EH (cell line): ENCODE measurements around the gene GALNS.
A peak's percentile ranks its signal among the peaks of the same experiment; 100 is the strongest.
"Not testable (repeated sequence)": the region's sequence is repeated elsewhere in the genome, so short reads cannot be mapped to it uniquely, and the experiment has no call there.

Experiments
- DNase-seq: peaks from one replicate; pipeline ENCODE4 v3.0.0-alpha.2; 2015; ENCODE audit warnings: low read depth

Gene GALNS, protein sequence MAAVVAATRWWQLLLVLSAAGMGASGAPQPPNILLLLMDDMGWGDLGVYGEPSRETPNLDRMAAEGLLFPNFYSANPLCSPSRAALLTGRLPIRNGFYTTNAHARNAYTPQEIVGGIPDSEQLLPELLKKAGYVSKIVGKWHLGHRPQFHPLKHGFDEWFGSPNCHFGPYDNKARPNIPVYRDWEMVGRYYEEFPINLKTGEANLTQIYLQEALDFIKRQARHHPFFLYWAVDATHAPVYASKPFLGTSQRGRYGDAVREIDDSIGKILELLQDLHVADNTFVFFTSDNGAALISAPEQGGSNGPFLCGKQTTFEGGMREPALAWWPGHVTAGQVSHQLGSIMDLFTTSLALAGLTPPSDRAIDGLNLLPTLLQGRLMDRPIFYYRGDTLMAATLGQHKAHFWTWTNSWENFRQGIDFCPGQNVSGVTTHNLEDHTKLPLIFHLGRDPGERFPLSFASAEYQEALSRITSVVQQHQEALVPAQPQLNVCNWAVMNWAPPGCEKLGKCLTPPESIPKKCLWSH

DNA sequence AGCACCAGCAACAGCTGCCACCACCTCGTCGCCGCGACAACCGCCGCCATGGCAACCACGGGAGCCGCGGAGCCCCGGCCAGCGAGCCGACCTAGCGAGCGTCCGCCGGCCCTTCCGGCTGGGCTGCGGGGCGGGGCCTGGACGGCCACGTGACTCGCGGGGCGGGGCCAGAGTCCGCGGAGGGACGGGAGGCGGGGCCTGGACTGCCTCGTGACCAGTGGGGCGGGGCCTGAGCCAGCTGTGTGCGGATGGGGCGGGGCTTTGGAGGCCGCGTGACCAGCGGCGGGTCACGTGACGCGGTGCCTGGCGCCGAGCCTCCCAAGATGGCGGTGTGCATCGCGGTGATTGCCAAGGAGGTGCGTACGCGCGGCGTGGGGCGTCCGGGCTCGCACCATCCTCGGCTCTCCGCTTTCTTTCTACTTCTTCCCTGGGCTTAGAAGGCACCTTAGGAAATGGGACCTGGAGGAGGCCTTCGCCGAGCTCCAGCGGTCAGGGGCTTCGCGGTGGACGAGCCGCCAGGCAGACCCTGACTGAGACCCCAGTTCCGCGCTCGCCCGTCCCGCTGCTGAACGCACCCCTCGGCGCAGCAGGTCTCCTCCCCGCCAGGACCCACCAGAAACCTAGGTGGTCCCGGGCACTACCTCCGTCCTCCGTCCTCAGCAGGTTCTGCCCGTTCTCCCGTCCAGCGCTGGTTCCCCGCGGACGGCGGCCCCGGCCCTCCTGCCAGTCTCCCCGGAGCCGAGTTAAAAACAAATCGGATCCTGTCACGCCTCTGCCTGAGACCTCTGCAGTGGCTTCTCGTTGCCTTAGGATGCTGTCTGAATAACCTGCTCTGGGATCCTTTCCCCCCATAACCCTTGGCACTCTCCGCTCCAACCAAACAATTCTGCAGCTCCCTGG is at the start of gene GALNS, which contains the start of gene TRAPPC2L:
GALNS (minus strand) TSS at position 120 of the 900 bp plus-strand sequence; CDS start at position 50, 70 bp downstream.
TRAPPC2L (plus strand) TSS at position 300 of the 900 bp plus-strand sequence; CDS start at position 324, 24 bp downstream.
- peak; percentile 95 for DNase-seq

DNA sequence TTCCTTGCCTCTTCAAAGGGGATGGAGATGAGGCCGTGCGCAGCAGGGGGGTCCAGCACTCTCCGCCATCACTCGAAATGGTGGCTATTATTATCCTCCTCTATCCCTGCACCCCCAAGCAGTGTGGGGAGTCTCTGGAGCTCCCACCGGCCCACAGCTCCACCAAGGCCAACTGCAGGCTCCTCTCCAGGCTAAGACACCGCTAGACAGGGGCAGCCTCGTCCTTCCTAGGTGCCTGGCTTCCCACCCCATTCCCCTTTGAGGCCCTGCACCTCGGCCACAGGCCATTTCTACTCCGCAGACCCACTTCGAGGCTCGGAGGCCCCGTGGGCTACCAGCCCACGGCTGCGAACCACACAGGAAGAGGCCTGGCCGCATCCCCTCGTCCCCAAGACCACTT is 49.3 kb upstream of the GALNS start:
- DNase-seq, result no peak

- no peak for DNase-seq
Measured at GRCh38 chr16:88905563-88905962, 48.8 kb upstream of the GALNS start.

DNA sequence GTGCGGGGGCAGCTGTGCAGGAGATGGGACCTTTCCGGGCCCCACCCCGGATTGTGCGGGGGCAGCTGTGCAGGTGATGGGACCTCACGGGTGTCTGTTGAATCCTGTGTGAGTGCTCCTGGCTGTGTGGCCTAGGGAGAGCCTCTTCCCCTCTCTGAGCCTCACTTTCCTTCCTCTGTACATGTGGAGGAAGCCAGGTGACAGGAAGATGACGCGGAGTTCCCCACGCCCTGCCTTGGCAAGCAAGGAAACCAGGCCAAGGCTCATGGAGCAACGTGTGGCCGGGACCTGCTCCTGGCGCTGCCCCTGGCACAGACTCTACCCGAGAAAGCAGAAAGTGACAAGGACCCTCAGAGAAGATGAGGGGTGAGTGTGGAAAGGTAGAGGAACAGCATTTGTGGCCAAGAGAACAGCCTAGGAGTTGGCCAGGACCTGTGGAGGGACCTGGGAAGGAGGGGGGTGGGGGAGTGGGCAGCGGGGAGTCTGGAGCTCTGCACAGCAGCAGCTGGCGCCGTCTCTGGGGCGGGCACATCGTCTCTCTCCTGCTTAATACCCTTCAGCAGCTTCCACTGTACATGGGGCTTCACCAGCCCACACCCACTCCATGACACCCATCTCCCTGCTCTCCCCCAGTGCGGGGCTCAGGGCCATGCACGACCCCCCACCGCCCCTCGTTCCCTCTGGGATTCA is 48.1 kb upstream of the GALNS start:
- no peak for DNase-seq

- DNase-seq, result no peak
Measured at GRCh38 chr16:88903267-88903666, 46.5 kb upstream of the GALNS start.

- DNase-seq, result no peak
Measured at GRCh38 chr16:88902744-88903143, 46.0 kb upstream of the GALNS start.

- DNase-seq, result no peak
Measured at GRCh38 chr16:88901718-88902337, 45.1 kb upstream of the GALNS start.

- no peak for DNase-seq
Measured at GRCh38 chr16:88900662-88901052, 43.9 kb upstream of the GALNS start.

- no peak for DNase-seq
Measured at GRCh38 chr16:88899901-88900661, 43.3 kb upstream of the GALNS start.

GRCh38 chr16:88897696-88898425 is 41.1 kb upstream of the GALNS start:
- DNase-seq, result no peak

GRCh38 chr16:88896238-88897070 is 39.7 kb upstream of the GALNS start:
- DNase-seq, result no peak

DNA sequence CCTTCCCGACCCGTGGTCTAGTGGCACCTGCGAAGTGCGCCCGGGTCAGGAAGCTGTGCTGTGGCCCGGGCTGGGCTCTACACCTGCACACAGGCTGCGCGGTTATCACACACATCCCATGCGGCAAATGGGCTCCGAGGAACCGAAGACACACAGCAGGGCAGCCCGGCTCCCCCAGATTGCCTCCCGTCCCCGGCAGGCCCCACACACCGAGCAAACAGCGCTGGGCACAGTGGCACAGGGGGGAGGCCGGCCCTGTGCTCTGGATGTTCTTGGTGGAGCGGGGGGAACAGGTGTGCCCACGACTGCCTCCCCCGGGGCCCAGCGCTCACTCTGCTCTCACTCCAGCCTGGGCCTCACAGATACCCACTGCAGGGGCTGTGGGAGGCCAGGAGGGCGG is 38.6 kb upstream of the GALNS start:
- no peak for DNase-seq

- DNase-seq, result no peak
Measured at GRCh38 chr16:88894681-88895300, 38.0 kb upstream of the GALNS start.

DNA sequence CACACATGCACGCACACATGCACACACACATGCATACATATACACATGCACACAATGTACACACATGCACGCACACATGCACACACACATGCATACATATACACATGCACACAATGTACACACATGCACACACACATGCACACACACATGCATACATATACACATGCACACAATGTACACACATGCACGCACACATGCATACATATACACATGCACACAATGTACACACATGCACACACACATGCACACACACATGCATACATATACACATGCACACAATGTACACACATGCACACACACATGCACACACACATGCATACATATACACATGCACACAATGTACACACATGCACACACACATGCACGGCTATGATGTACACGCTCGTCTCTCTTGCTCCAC is 37.5 kb upstream of the GALNS start:
- DNase-seq, result not testable (repeated sequence)

- DNase-seq, result no peak
Measured at GRCh38 chr16:88893127-88893968, 36.6 kb upstream of the GALNS start.

GRCh38 chr16:88892065-88892464 is 35.3 kb upstream of the GALNS start:
- no peak for DNase-seq

DNA sequence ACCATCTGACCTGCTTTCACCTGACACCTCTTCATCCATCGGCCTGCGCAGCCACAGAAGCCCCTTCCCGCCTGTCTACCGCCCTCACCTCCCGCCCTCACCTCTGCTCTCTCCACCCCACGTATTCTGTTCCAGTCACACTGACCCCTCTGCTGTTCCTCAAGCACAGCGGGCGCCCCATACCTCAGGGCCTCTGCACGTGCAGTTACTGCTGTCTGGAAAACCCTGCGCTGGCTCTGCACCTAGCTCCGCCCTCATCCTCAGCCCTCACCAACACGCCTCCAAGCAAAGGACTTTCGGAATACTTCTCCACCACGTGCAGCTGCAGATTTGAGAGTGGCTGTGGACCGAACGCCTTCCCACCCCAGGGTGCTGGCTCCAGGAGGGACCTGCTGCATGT is 34.3 kb upstream of the GALNS start:
- no peak for DNase-seq
